Activated CD8-positive, alpha-beta T cell treated with anti-CD3 and anti-CD28 coated beads, Interleukin-2, amount 10 ng/mL, durations not matched to agents 7 days and 5 days (primary cell): ENCODE data around the gene VPS26A. TPM values are rescaled to one million over a fixed set of nuclear protein-coding genes. Genes with fewer than 3 reads are reported as not detected.

Source experiments
- ATAC-seq: fragments of 150-1000 bp; cut with Tn5 transposase; one replicate; pipeline ENCODE4 v1.10.0; 2021; ENCODE audit warnings: moderate library complexity
- CTCF ChIA-PET: fragments of 350-600 bp; sonication (Branson Sonifier 250); formaldehyde crosslinking; loops from one replicate; lab custom pipeline; 2021; ENCODE audit warnings: antibody characterized with exemption; lab: Charles Lee
- POLR2A ChIA-PET: fragments of 350-600 bp; sonication (Branson Sonifier 250); formaldehyde crosslinking; loops from one replicate; lab custom pipeline; 2021; ENCODE audit warnings: antibody characterized with exemption; lab: Charles Lee
- DNase-seq: peaks from one replicate; pipeline ENCODE4 v3.0.0-alpha.2; 2020
- H3K27ac Mint-ChIP-seq: one replicate; pipeline ENCODE4 v1.8.0; 2021; ENCODE audit warnings: mild to moderate bottlenecking, mixed read lengths
- H3K27me3 Mint-ChIP-seq: one replicate; pipeline ENCODE4 v1.8.0; 2021; ENCODE audit warnings: low read depth, mixed read lengths
- H3K36me3 Mint-ChIP-seq: one replicate; pipeline ENCODE4 v1.8.0; 2021; ENCODE audit warnings: low read depth, mixed read lengths
- H3K4me1 Mint-ChIP-seq: one replicate; pipeline ENCODE4 v1.8.0; 2021; ENCODE audit warnings: low read depth, mixed read lengths
- H3K4me3 Mint-ChIP-seq: one replicate; pipeline ENCODE4 v1.8.0; 2021; ENCODE audit warnings: mild to moderate bottlenecking, mixed read lengths
- H3K9me3 Mint-ChIP-seq: one replicate; pipeline ENCODE4 v1.8.0; 2022; ENCODE audit warnings: mixed read lengths; ENCODE audit not compliant: insufficient read depth
- total RNA-seq, 2 experiments: library from RNA; stranded (reverse); gene quantifications; one replicate each; pipeline ENCODE4 v1.2.3, GENCODE V29; 2021

VPS26A gene
- total RNA-seq, 2 experiments from 2014 or later: 53.6 to 61.9 TPM

- DNase-seq: no peak
- no peaks in the 10 kb centered on the region for H3K9me3 Mint-ChIP-seq
- H3K27me3 Mint-ChIP-seq: no peaks in the 10 kb centered on the region
- no peak overlapping the region for H3K27ac Mint-ChIP-seq
- no peak overlapping the region for H3K4me3 Mint-ChIP-seq
- peaks cover 40% of the 10 kb centered on the region for H3K4me1 Mint-ChIP-seq
- H3K36me3 Mint-ChIP-seq: peaks cover 46% of the 10 kb centered on the region
- POLR2A ChIA-PET: no interaction called here
- no peak for ATAC-seq
- CTCF ChIA-PET: interaction anchor here (1.1 kb wide), 1 partner anchor 10 kb away, joined by 4 read pairs; the partner anchor contains the start of gene HKDC1
These were observed 86.0 kb downstream of the VPS26A start for GRCh38 chr10:69209787-69210484.

GRCh38 chr10:69211104-69211503 is 87.1 kb downstream of the VPS26A start:
- DNase-seq (no peak), ATAC-seq (no peak)
- H3K27me3 Mint-ChIP-seq: no peaks in the 10 kb centered on the region
- no peak overlapping the region for H3K4me3 Mint-ChIP-seq
- H3K27ac Mint-ChIP-seq: no peak overlapping the region
- H3K9me3 Mint-ChIP-seq: no peaks in the 10 kb centered on the region
- peaks cover 43% of the 10 kb centered on the region for H3K4me1 Mint-ChIP-seq
- peaks cover 37% of the 10 kb centered on the region for H3K36me3 Mint-ChIP-seq
- ChIA-PET CTCF (no interaction called here), POLR2A (no interaction called here)

GRCh38 chr10:69211524-69211923 is 87.5 kb downstream of the VPS26A start:
- H3K4me3 Mint-ChIP-seq: no peak overlapping the region
- DNase-seq (no peak), ATAC-seq (no peak)
- peaks cover 33% of the 10 kb centered on the region for H3K36me3 Mint-ChIP-seq
- H3K4me1 Mint-ChIP-seq: peaks cover 43% of the 10 kb centered on the region
- no peaks in the 10 kb centered on the region for H3K27me3 Mint-ChIP-seq
- POLR2A ChIA-PET: no interaction called here
- CTCF ChIA-PET: interaction anchor here (0.7 kb wide), 1 partner anchor 181 kb away, joined by 4 read pairs; no protein-coding TSS in a partner anchor
- H3K27ac Mint-ChIP-seq: no peak overlapping the region
- no peaks in the 10 kb centered on the region for H3K9me3 Mint-ChIP-seq

GRCh38 chr10:69213591-69214311 is 89.8 kb downstream of the VPS26A start:
- peak overlapping the region; percentile 60 for H3K27ac Mint-ChIP-seq
- no peak for ATAC-seq
- ChIA-PET POLR2A (interaction anchor here (1.9 kb wide), 1 partner anchor 9 kb away, joined by 7 read pairs; no protein-coding TSS in a partner anchor), CTCF (interaction anchor here (0.7 to 6.0 kb wide), 3 partner anchors 10 to 122 kb away, joined by 3 to 37 read pairs (median 9); no protein-coding TSS in a partner anchor)
- no peaks in the 10 kb centered on the region for H3K27me3 Mint-ChIP-seq
- H3K36me3 Mint-ChIP-seq: peaks cover 12% of the 10 kb centered on the region
- H3K4me1 Mint-ChIP-seq: peaks cover 35% of the 10 kb centered on the region
- H3K9me3 Mint-ChIP-seq: no peaks in the 10 kb centered on the region
- DNase-seq: no peak
- no peak overlapping the region for H3K4me3 Mint-ChIP-seq

GRCh38 chr10:69214666-69215131 is 90.7 kb downstream of the VPS26A start:
- Mint-ChIP-seq H3K27me3 (no peaks in the 10 kb centered on the region), H3K36me3 (peaks cover 3% of the 10 kb centered on the region), H3K4me3 (no peak overlapping the region), H3K4me1 (peaks cover 35% of the 10 kb centered on the region), H3K27ac (peak overlapping the region; percentile 82), H3K9me3 (no peaks in the 10 kb centered on the region)
- DNase-seq (no peak), ATAC-seq (no peak)
- CTCF ChIA-PET: interaction anchor here (1.0 to 6.0 kb wide), 5 partner anchors 11 to 259 kb away, joined by 3 to 37 read pairs (median 9); partner anchors contain the start of gene DDX21
- POLR2A ChIA-PET: interaction anchor here (0.6 to 2.2 kb wide), 4 partner anchors 8 to 51 kb away, joined by 3 to 7 read pairs (median 5); no protein-coding TSS in a partner anchor

- Mint-ChIP-seq H3K27ac (peak overlapping the region; percentile 82), H3K36me3 (no peaks in the 10 kb centered on the region), H3K27me3 (no peaks in the 10 kb centered on the region), H3K9me3 (no peaks in the 10 kb centered on the region), H3K4me1 (peaks cover 37% of the 10 kb centered on the region), H3K4me3 (peak overlapping the region; percentile 57)
- peak; percentile 40 for DNase-seq
- POLR2A ChIA-PET: interaction anchor here (0.6 to 2.2 kb wide), 4 partner anchors 9 to 52 kb away, joined by 3 to 7 read pairs (median 5); no protein-coding TSS in a partner anchor
- CTCF ChIA-PET: interaction anchor here (0.6 to 6.0 kb wide), 4 partner anchors 11 to 192 kb away, joined by 3 to 37 read pairs (median 6); no protein-coding TSS in a partner anchor
- ATAC-seq: peak; percentile 70
These were observed 91.6 kb downstream of the VPS26A start for GRCh38 chr10:69215405-69216171.

GRCh38 chr10:69216577-69217118 is 92.7 kb downstream of the VPS26A start:
- ChIA-PET POLR2A (interaction anchor here (0.8 to 2.2 kb wide), 2 partner anchors 10 to 12 kb away, joined by 3 to 7 read pairs; no protein-coding TSS in a partner anchor), CTCF (interaction anchor here (0.6 to 6.0 kb wide), 4 partner anchors 8 to 66 kb away, joined by 3 to 37 read pairs (median 6); no protein-coding TSS in a partner anchor)
- DNase-seq (no peak), ATAC-seq (no peak)
- Mint-ChIP-seq H3K27me3 (no peaks in the 10 kb centered on the region), H3K4me3 (no peak overlapping the region), H3K4me1 (peaks cover 40% of the 10 kb centered on the region), H3K36me3 (no peaks in the 10 kb centered on the region), H3K9me3 (no peaks in the 10 kb centered on the region), H3K27ac (peak overlapping the region; percentile 12)

- ATAC-seq: no peak
- no peak for DNase-seq
- POLR2A ChIA-PET: interaction anchor here (0.8 kb wide), 1 partner anchor 12 kb away, joined by 3 read pairs; no protein-coding TSS in a partner anchor
- no peaks in the 10 kb centered on the region for H3K9me3 Mint-ChIP-seq
- H3K27me3 Mint-ChIP-seq: no peaks in the 10 kb centered on the region
- no peak overlapping the region for H3K4me3 Mint-ChIP-seq
- peaks cover 45% of the 10 kb centered on the region for H3K4me1 Mint-ChIP-seq
- H3K27ac Mint-ChIP-seq: peak overlapping the region; percentile 12
- no peaks in the 10 kb centered on the region for H3K36me3 Mint-ChIP-seq
- CTCF ChIA-PET: interaction anchor here (0.9 to 6.0 kb wide), 2 partner anchors 9 to 13 kb away, joined by 3 to 37 read pairs; no protein-coding TSS in a partner anchor
These were observed 93.3 kb downstream of the VPS26A start for GRCh38 chr10:69217119-69217754.

- peaks cover 52% of the 10 kb centered on the region for H3K4me1 Mint-ChIP-seq
- no peaks in the 10 kb centered on the region for H3K27me3 Mint-ChIP-seq
- ChIA-PET POLR2A (no interaction called here), CTCF (interaction anchor here (6.0 kb wide), 1 partner anchor 15 kb away, joined by 37 read pairs; no protein-coding TSS in a partner anchor)
- H3K9me3 Mint-ChIP-seq: no peaks in the 10 kb centered on the region
- no peak overlapping the region for H3K27ac Mint-ChIP-seq
- ATAC-seq: no peak
- DNase-seq: no peak
- no peak overlapping the region for H3K4me3 Mint-ChIP-seq
- no peaks in the 10 kb centered on the region for H3K36me3 Mint-ChIP-seq
These were observed 94.9 kb downstream of the VPS26A start for GRCh38 chr10:69218831-69219230.

- Mint-ChIP-seq H3K27me3 (no peaks in the 10 kb centered on the region), H3K36me3 (no peaks in the 10 kb centered on the region), H3K4me3 (no peak within 1 kb of the TSS), H3K9me3 (no peaks in the 10 kb centered on the region), H3K27ac (no peak within 1 kb of the TSS), H3K4me1 (peaks cover 49% of the 10 kb centered on the region)
- CTCF ChIA-PET: interaction anchor here (1.1 to 1.2 kb wide), 2 partner anchors 10 to 17 kb away, joined by 4 read pairs; no protein-coding TSS in a partner anchor
- no peak for ATAC-seq
- POLR2A ChIA-PET: no interaction called here
- no peak for DNase-seq
These were observed 96.1 kb downstream of the VPS26A start, which contains the start of gene HKDC1 for GRCh38 chr10:69220041-69220451. Gene HKDC1, plus strand, starts transcription at chr10:69220332. Its CDS starts 104 bp downstream, at chr10:69220436.
